CD4-positive, alpha-beta T cell treated with Interleukin-6 for 4 hours (primary cell): Measurements from ENCODE around the gene TAOK2.
A peak's percentile ranks its signal among the peaks of the same experiment; 100 is the strongest.
"Not testable (repeated sequence)": the region's sequence is repeated elsewhere in the genome, so short reads cannot be mapped to it uniquely, and the experiment has no call there.

Experiments used
- DNase-seq: peaks from one replicate; pipeline ENCODE4 v3.0.0-alpha.2; 2020; ENCODE audit warnings: mixed read lengths

Gene TAOK2

DNA sequence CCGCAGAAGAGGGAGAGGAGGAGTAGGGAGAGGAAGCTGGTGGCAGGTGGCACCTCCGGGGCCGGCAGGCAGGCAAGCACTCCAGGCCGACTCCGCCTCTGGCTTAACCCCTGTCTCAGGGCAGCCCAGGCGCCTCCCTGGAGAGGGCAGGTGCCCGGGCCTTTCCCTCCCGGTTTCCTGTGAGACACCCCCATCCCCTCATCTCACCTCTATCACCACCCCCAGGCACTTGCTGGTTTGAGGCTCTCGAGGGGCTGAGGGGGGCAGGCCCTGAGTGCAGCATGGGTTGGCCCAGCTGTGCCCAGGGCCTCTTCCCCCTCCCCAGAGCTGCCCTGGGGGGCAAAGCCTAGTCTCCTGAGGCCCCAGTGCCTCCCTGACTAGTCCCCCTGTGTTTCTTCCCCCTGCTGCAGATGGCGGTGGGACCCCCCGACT is 31.2 kb downstream of the TAOK2 start:
- DNase-seq = no peak

DNA sequence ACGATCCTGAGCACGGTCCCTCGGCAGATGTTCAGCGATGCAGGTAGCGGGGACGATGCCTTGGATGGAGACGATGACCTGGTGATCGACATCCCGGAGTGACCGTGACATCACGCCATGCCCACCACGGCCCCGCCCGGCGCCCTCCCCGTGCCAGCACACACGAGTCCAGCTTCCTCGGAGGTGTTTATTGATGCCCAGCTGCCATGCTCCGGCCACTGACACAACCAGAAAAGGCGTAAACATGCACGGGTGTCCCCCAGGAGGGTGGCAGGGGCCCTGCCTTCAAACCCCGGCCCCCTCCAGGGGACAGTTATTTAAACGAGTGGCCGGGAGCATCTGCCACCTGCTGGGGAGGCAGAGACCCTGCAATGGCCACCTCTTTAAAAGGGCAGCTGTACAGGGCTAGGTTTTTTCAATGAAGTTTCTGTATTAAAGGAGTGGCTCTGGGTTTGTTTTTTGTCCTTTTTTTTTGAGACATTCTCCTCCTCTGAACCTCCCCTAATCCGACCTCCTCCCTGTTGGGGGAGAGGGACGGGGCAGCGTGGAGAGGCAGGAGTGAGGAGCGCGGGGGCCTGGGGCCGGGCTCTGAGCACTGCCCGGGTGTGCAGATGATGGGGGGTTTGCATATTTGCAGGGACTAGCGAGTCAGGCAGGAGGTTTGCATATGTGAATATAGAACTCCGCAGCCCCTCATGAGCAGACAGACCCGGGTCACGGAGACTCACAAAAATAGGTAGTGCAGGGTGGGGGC is 31.9 kb downstream of the TAOK2 start:
- peak; percentile 52 for DNase-seq

DNA sequence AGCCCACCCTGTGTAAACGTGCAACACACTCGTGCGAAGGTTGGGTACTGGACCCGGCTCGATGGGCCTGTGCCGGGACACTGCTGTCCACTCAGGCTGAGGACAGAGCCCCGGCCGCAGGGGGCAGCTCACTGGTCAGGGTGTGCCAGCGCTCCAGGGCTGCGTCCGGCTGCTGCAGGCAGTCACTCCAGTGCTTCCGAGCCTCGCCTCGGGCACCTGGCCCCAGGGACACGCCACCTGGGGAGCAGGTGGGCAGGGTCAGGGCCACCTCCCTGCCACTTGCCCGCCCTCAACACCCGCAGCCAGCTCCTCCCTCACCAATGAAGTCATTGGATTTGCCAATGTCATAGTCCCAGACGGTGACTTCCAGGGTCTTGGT is 32.4 kb downstream of the TAOK2 start:
- DNase-seq = no peak

DNA sequence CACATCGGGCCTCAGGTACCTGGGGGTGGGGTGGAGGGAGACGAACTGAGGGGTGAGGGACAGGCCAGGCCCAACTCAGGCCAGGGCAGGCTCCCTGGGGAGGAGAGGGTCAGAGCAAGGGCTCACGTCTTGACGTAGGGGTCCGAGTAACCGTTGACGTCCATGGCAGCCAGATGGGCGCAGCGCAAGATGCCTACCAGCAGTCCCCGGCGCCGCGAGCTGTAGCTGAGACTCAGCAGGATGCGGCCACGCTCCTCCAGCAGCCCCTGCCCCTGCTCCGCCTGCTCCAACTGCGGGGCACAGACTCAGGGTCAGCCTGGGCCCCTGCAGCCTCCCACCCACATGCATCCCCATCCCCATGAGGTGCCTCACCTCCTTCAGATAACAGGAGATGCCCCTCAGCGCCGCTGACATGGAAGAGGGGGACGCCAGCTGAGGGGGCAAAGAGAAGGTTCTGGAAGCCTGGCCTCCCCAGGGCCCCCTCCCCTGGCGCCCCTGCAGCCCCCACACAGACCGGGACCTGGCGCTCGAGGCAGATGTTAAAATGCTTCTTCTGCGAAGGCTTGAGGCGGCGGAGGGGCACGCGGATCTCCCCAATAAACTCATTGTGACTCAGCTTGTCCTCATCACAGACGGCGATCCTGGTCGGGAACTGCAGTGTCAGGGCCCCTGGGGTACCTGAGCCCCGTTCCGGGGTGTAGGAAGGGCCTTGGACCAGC is 33.1 kb downstream of the TAOK2 start:
- DNase-seq = no peak

DNA sequence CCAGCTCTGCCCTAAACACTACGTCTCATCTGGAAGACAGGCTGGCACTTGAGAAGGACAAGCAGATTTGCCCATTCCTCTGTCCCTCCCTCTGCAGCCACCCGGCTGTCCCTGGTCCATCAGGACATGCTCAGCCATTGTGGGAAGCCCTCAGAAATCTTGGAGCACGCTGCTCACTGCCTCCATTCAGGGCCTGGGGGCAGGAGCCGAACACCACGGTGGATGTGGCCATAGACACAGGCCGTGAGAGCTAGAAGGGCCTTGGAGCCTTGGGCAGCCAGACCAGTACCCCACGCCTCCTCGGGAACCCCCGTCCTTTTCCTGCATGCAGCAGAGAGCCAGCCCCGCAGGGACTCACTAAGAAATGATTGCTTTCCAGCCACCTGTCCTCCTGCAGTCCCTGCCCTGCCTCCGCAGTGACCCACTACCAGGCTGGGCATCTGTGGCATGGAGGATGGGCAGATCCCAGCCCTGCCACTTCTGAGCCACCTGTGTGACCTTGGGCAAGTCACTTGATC is 33.8 kb downstream of the TAOK2 start:
- no peak for DNase-seq

DNA sequence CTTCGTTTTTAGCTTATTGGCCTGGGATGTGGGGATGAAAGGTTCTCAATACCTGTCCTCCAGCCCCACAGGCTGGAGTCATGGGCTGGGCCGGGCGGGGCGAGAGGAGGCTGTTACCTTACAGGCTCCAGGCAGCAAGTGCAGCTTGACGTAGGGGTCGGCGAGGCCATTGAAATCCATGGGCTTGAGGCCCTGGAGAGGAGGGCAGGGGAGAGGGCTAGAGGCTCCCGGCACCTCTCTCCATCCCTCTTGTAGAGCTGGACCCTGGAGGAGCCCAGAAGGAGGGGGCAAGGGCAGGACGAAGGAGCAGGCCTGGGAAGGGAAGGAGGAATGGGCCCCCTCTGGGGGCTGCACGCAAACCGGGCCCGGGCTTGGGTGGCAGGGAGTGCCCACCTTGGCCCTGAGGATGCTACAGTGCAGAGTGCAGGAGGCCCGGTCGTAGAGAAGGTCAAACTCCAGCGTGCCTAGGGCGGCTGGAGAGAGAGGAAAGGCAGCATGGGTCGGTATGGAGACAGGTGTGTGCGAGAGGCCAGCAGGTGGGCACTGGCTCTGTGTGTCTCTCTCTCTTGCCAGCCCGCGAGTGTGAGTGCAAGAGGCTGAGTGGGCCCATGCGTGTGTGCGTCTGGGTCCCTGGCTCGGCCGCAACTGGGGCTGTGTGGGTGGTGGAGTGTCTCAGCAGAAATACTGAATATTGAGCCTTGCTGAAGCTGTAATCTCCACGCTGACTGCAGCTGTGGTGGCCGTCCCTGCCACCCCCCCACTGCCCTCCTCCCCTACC is 35.6 kb downstream of the TAOK2 start:
- DNase-seq = no peak

DNA sequence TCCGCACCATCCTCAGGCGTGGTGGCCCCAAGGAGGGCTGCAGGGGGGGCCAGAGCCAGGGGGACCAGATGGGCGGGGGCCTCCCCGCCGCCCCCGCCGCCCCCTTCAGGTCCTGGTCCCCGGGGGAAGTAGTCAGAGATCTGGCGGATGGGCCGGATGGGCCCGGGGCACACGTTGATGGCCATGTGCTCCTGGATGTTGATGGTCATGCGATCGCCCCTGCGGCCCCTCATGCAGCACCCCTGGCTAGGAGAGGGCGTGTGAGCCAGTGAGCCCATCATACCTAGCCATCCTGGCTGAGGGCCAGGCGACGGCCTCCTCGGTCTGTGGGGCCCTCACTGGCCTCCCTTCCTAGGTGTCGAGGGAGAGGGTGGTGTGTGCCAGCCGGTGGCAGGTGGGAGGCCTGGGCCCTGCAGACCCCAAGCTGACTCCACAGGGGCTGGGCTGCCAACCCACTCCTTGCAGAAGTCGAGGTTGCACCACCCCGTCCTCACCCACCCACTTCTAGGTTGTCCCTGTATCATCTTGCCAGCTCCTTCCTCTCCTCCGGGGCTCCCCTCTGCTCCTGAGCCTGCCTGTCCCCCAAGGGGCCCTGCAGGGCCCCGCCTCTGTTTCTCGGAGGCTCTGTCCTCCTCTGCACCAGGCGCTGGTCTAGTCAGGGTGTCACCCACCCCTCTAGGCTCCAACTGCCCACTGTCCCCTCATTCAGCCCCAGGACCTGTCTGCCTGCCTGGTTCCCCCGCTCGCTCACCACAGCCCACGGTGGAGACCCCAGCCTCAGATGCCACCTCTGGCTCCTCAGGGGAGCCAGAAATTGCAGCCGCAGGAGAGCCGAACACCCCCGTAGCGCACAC is 36.5 kb downstream of the TAOK2 start:
- no peak for DNase-seq

DNA sequence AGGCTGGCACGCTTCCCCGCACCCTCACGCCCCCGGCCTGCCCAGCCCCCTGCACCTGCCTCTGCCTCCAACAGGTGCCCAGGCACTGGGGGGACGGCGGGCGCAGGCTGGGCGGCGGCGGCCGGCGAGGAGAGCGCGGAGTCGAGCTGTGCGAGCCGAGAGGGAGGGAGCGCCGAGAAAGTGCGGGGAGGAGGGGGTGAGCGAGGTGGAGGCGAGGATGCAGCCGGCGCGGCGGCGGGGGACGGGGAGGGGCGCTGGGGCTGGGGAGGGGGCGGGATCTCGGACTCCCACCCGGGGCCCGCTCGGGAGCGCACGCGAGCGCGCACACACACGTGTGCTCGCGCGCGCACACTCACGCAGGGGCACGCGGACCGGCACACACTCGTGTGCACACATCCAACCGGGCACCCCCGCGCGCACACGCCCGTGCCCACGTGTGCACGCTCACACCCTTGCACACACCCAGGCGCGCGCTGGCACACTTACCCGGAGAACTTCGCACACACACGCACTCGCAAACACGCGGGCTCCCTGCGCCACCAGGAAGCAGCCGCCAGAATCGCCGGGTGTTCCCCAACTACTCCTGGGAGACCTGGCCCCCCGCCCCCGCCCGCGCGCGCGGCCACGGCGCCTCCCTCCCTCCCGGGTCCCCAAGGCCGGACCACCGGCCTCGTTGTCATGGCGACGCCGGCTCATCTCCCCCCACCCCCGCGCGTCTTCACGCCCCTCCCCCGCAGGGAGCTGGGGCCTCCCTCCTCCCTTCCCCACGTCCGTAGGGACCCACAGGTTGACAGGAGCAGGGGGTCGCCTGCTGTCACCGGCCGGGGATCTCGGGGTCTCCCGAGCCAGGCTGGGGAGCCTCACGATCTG is 37.4 kb downstream of the TAOK2 start, which contains the start of gene DOC2A:
DOC2A (minus strand) TSS at position 184 of the 870 bp plus-strand sequence. CDS start 805 bp downstream, outside the sequence.
- DNase-seq = peak; percentile 49

DNA sequence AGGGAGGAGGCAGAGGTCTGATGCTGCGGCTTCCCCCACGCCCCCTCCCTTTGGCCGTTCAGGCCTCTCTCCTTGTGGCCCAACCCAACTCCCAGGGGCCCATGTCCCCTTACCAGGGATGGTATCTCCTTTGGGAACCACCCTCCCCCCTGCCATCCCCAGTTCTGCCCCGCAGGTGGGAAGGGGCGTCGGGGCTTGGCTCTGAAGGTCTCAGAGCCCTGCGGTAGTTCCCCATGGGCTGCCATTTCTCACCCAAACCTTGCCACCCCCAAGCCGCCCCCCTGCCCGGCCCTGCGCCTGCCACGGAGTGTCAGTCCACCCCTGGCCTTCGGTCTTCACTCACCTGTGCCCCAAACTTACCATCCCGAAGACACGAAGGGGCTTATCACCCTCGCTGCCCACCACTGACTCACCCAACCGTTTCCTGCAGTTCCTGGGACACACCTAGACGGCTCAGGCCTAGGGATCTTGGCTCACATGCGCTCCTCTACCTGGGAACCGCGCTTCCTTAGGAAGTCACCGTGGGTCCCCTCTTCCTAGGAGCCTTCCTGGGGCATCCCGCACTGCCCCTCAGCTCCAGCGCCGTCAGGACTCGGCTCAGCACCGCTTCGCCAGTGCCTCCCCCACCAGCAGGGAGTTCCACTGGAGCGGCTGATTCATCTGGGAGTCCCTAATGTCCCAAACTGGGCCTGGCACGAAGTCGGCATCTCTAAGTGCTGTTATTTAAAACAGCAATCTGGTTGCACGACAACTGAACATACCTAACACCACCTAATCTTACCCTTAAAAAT is 38.2 kb downstream of the TAOK2 start:
- no peak for DNase-seq

DNA sequence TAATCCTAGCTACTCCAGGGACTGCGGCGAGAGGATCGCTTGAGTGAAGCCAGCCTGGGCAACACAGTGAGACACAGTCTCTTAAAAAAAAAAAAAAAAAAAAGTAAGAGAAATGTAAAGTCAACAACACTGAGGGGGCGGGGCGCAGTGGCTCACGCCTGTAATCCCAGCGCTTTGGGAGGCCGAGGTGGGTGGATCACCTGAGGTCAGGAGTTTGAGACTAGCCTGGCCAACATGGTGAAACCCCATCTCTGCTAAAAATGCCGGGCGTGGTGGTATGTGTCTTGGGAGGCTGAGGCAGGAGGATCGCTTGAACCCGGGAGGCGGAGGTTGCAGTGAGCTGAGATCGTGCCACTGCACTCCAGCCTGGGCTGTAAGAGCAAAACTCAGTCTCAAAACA is 38.9 kb downstream of the TAOK2 start:
- DNase-seq = not testable (repeated sequence)

DNA sequence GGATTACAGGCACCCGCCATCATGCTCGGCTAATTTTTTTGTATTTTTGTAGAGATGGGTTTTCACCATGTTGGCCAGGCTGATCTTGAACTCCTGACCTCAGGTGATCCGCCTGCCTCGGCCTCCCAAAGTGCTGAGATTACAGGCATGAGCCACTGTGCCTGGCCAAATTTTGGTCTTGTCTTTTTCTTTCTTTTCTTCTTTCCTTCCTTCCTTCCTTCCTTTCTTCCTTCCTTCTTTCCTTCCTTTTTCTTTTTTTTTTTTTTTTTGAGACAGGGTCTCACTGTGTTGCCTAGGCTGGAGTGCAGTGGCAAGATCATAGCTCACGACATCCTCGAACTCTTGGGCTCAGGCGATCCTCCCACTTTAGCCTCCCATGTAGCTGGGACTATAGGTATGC is 41.8 kb downstream of the TAOK2 start:
- DNase-seq = not testable (repeated sequence)

DNA sequence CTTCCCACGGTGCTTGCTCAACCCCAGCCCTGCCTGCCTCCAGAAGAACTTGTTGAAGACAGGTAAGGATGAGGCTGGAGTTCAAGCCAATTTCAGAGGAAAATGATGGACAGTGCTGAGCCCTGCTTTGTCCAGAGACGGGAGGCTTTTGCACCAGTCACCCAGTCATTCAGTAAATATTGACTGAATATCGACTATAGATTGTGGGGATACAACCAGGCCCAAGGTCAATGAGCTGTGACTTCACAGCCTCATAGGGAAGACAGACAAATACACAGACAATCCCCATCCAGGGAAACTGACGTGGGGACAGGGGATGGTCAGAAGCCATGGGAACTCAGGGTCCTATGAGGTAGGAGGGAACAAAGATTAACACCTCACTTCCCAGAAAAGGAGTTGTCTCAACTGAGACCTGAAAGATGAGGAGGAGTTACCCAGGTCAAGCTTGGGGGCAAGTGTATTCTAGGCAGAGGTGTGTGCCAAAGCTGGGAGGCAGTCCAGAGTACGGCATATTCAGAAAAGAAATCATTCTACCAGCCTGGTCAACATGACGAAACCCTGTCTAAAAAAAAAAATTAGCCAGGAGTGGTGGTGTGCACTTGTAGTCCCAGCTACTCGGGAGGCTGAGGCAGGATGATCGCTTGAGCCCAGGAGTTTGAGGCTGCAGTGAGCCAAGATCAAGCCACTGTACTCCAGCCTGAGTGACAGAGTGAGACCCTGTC is 43.0 kb downstream of the TAOK2 start:
- no peak for DNase-seq

DNA sequence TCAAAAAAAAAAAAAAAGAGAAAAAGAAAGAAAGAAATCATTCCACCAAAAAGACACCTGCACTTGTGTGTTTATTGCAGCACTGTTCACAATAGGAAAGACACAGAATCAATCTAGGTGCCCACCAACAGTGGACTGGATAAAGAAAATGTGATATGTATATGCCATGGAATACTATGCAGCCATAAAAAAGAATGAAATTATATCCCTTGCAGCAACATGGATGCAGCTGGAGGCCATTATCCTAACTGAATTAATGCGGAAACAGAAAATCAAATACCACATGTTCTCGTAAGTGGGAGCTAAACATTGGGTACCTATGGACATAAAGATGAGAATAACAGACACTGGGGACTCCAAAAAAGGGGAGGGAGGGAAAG is 43.6 kb downstream of the TAOK2 start:
- DNase-seq = no peak

DNA sequence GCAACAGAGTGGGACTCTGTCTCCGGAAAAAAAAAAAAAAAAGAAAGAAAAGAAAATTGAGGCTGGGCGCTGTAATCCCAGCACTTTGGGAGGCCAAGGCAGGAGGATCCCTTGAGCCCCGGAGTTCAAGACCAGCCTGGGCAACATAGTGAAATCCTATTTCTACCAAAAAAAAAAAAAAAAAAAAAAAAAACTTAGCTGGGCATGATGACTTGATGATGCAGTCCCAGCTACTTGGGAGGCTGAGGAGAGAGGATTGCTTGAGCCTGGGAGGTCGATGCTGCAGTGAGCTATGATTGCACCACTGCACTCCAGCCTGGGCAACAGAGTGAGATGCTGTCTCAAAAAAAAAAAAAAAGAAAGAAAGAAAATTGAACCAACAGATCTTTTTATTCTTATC is 44.3 kb downstream of the TAOK2 start:
- not testable (repeated sequence) for DNase-seq

DNA sequence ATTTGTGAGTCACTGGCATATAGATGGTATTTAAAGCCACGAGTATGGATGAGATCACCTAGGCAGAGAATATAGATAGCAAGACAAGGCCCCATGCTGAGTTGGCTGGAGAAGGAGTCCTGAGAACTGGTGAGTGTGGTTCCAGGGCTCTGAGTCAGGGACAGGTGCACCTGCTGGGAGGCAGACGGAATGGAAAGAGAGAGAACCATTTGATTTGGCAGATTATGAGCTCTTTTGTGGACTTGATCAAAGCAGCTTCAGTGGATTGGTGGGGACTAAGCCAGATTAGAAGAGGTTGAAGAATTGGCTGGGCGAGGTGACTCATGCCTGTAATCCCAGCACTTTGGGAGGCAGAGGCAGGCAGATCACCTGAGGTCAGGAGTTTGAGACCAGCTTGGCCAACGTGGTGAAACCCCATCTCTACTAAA is 45.1 kb downstream of the TAOK2 start:
- DNase-seq = no peak

DNA sequence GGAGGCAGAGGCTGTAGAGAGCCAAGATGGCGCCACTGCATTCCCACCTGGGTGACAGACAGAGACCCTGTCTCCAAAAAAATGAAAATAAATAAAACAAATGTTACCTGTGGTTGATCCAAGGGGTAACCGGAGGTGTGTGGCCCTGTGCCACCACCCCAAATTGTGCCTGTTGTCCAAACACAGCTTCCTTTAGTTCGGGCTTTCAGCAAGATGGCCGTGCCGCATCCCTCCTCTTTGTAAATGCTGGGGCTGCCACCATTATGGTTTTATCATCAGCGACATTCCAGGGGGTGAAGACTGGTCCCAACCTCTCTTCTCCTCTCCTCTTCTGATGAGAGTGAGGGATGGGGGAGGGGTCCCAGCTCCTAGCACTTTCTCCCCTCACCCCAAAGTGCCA is 49.2 kb downstream of the TAOK2 start, which contains the start of gene C16orf92:
C16orf92 (plus strand) TSS at position 312 of the 400 bp plus-strand sequence. CDS start 143 bp downstream, outside the sequence.
- DNase-seq = no peak

DNA sequence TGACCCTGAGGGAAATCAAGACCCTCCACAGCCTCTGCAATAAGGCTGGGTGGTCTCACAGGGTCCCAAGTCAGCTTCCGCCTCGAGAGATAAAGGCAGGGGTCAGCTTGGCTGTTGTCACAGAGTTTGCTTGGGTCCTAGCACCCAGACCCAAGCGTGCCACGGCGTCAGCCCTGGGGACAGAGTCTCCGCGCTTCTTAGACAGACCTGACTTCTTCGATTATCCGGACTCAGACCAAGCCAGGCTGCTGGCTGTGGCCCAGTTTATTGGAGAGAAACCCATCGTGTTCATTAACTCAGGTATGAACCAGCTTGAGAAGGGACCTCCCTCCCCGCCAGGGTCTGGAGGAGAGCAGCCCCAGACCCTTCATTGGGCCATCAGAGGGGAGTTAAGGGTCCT is 49.9 kb downstream of the TAOK2 start:
- no peak for DNase-seq

DNA sequence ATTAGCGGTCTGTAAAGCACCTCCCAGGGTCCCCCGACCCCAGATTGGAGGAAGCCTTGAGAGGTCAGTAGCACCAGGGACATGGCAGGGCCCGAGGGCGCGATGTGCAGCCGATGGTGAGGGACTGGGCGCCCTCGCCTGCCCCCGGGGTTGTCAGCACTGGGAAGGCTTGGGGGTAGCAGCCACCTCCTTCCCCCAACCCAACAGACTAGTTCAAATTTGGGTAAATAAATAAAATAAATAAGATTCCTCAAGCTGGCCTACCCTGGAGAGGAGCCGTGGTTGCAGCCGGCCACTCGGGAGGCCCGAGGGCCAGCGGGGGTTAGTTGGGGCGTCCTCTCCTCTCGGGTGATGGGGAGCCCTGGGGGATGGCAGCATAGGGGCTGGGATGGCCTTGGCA is 50.8 kb downstream of the TAOK2 start:
- no peak for DNase-seq

DNA sequence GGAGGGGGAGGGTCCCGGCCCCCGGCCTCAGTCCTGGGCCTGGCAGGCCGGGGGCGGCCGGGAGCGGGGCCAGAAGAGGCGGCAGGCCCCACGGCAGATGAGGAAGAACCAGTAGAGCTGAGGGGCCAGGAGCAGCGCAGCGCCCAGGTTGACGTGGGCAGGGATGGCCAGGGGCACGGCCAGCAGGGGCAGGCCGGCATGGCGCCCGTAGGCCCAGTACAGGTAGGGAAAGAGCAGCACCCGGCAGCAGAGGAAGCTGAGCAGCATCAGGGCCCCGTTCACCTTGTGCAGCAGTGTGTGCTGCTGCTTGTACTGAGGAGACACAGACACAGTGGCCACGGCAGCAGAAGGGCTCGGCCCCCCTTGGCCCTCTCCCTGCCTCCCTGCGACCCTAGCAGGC is 51.5 kb downstream of the TAOK2 start:
- DNase-seq = no peak

DNA sequence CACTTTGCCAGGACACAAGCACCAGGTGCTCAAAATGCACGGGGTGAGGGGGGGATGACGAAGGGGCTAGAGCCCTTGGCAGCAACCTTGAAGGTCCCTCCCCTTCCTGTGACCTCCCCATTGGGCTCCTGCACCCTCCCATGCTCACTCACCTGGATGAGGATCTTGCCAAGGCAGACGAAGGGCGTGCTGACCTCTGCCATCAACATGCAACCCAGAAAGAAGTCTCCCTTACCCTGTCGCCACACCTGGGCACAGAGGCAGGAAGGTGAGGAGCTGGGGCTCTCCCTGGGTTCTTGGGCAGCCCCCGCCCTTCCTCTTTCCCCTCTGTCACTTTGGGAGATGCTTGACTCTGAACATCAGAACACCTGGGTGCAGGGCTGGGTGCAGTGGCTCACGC is 51.9 kb downstream of the TAOK2 start:
- no peak for DNase-seq
